SU-DHL-6 (cell line): ENCODE data around the gene SEC22A.

Experiments
- CTCF ChIP-seq: fragments of 200-600 bp; sonication (generic); IDR thresholded peaks from one replicate; pipeline ENCODE4 v1.5.1; 2017; ENCODE audit warnings: antibody characterized with exemption, mild to moderate bottlenecking, low read length, moderate library complexity; ENCODE audit not compliant: insufficient read depth, poor library complexity, severe bottlenecking
- EZH2phosphoT487 ChIP-seq: fragments of 200-600 bp; sonication (generic), shearing (Covaris generic); conservative IDR thresholded peaks from 2 replicates; pipeline ENCODE4 v1.6.1; 2018; ENCODE audit warnings: mild to moderate bottlenecking, antibody characterized with exemption, low read length, moderate library complexity, mixed read lengths

GRCh38 chr3:123303976-123304560 lies 102.3 kb downstream of the SEC22A start:
- no peak for TF ChIP-seq CTCF
- no peak for TF ChIP-seq EZH2phosphoT487
